ENCODE data around the gene ASB18.

DNA sequence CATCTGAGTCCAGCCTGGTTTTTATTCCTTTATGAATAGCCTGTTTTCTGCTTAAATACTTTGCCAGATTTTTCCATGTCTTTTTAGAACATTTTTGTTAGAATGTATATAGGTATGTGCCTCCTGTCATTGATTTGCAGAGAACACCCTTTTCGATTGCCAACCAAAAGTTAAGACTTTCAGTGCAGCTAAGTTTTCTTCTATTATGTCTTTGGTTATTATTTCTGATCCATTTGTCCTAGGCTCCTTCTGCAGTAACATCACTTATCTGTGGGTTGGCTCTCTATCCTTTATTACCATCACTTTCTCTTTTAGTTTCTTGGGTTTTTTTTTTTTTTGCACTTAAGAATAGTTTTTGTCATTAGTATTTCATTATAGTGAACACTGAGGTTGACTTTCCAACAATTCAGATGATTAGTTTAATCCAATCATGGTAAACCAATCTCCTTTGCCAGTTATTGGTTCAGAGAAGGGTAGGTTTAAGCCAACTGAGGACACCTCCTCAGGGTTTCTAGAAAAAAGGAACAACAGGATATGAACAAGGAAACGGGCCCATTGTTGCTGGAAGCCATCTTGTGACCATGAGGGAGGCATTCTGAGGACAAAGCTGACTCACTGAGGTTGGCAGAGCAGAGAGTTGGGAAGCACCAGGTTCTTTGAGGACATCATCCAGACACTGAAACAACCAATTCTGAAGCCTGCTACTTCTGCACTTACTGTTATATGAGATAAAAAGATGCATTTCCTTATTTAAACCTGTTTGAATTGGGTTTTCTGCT is 58.1 kb downstream of the ASB18 start:
- TF ChIP-seq, protein P1, sequence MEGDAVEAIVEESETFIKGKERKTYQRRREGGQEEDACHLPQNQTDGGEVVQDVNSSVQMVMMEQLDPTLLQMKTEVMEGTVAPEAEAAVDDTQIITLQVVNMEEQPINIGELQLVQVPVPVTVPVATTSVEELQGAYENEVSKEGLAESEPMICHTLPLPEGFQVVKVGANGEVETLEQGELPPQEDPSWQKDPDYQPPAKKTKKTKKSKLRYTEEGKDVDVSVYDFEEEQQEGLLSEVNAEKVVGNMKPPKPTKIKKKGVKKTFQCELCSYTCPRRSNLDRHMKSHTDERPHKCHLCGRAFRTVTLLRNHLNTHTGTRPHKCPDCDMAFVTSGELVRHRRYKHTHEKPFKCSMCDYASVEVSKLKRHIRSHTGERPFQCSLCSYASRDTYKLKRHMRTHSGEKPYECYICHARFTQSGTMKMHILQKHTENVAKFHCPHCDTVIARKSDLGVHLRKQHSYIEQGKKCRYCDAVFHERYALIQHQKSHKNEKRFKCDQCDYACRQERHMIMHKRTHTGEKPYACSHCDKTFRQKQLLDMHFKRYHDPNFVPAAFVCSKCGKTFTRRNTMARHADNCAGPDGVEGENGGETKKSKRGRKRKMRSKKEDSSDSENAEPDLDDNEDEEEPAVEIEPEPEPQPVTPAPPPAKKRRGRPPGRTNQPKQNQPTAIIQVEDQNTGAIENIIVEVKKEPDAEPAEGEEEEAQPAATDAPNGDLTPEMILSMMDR (IDR thresholded peaks at IDR 0.05; ENCODE audit: poor library complexity) = no peak
- no peak for TF ChIP-seq EZH2 (IDR thresholded peaks at IDR 0.05; ENCODE audit: borderline replicate concordance)
